ENCODE data around the gene SKI.

The SKI gene

DNA sequence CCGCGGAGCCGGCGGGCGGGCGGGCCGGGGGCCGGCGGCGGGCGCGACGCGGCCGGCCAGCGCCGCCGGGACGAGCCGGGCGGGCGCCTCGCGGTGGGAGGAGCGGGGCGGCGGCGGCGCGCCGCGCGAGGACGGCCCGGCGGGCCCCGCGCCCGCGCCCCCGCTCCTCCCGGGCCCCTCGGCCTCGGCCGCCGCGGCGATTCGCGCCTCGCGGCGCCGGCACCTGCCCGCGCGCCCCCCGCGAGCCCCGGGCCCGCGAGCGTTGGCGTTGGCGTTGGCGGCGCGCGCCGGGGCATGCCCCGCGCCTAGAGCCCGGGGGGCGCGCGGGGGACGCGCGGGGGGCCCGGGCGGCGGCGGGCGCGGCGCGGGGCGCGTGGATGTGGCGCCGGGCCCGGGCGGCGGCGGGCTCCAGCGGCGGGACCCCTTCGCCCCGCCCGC lies at the start of gene SKI:
SKI (plus strand) TSS at position 163 of the 438 bp plus-strand sequence. CDS start 448 bp downstream, outside the sequence.
- DNase-seq, result no peak

DNA sequence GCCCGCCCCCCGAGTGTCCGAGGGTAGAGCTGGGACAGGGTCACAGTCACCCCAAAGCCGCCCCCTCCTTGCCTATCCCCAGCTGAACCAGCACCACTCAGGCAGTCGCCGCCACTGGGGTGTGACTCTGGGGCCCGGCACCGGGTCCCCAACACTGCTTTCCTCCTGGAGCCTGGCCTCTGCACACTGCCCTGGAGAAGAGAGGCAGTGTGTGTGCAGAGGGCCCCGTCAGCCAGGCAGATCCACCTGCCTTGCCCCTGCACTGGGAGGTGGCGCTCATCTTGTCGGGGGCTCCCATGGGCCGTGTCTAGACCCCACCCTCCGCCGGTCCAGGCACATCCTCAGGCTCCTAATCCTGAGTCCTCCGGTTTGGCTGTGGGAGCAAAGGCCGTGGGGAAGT lies 49.2 kb upstream of the SKI start:
- DNase-seq, result no peak

DNA sequence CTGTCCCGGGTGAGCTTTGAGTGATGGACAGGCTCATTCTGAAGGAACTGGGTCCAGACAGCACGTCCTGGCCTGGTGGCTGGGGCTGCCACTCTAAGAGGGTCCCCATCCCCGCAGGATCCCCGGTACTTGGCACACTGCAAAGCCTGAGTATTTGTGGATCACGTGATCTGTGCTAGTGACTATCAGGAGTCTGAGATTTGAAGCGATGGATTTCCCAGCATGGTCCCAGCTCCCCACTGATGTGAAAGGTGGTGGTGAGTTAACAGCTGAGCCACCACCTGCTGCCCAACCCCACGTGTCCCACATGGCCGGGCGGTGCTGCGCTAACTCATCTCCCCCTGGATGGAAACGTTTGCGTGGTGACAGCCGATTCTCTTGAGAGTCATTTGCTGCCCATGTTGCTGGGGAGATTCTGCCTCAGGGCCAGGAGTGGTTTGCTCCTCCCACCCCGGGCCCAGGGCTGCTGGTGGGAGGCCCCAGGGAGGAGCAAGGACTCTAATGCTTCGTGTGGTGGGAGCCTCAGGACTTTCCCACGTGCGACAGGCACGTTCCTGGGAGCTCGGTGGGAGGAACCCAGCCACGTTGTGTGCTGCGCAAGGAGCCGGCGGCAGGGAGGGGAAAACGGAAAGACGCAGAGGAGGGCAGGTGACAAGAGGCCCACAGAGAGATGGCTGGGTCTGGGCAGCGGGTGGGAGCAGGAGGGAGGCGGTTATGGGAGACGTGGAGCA lies 48.7 kb upstream of the SKI start:
- no peak for DNase-seq

DNA sequence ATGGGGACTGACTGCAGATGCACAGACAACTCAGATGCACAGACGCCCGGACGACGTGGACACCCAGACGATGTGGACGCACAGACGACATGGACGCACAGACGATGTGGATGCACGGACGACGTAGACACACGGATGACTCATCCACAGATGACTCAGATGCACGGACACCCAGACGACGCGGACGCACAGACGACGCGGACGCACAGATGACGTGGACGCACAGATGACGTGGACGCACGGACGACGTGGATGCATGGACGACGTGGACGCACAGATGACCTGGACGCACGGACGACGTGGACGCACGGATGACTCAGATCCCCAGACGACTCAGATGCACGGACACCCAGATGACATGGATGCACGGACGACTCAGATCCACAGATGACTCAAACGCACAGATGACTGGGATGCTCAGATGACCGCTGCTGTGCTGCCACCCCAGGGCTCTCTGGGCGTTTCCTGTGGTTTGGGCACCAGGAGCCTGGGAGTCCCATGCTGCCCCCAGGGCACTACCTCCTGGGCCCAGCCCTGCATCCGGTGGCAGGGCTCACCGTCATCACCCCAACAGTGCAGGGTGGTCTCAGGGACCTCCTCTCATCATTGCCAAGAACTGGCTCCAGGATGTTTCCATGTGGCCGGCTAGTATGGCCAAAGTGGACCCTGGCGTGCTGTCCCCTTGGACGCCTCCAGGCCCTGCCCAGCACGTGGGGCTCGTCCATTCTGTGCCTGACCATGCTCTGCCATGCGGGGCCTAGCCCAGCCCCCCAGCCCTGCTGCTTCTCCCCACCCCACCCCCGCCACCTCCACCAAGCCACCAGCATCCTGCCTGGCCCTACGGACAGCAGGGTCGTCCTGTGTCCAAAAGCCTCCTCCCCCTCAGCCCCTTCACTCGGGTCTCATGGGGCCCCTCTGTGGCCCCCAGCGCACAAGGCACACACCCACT lies 47.5 kb upstream of the SKI start:
- DNase-seq, result no peak

DNA sequence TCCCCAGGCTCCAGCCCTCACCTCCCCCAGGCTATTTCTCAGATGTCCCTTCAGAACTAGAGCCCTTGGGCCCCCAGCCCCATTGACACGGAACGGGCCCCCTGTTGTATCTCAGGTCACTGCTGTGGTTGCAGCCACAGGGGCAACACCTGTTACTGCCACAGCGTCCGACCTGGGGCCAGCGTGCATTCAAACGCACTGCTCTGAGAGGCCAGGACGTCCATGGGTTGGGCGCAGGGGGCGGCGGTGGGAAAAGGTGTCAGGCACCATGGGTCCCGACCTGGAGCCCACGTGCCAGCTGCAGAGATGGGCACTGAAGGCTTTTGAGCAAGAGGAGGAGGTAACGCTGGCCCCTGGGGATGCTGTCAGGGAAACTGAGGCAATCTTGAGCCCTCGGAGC lies 46.8 kb upstream of the SKI start:
- no peak for DNase-seq

DNA sequence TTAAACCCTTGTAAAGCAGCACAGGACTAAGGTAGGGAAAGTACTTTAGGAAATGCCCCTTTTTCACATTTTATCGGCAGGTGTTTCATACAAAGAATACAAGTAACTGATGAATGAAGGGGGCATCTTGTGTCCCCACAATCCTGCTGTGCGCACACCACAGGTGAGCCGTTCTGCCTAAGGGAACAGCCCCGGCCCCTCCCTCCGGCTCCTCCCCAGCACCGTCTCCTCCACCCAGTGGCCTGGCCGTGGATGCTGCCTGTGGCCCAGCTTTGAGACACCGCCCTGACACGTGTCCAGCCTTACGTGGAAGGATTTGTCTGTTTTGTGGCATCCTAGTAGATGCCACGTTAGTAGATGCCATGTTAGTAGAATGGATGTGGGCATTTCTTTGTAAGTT lies 46.4 kb upstream of the SKI start:
- DNase-seq, result no peak

DNA sequence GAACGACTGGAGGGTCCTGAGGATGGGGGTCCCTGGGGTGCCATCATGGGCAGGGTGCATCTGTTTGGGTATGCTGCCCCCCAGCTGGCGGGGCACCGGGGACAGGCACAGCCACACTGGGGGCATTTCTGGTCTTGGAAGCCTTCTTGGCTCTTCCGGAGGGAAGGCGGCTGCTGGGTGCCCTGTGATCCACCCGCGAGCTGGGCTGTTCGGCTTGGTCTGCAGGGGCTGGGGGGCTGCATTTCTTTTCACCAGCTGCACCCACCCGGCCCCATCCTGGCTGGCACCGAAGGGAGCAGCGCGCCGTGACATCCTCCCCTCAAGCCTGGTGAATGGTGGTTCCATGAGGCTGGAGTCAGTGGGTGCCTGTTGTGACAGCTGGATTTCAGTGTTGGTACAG lies 45.7 kb upstream of the SKI start:
- DNase-seq, result no peak

DNA sequence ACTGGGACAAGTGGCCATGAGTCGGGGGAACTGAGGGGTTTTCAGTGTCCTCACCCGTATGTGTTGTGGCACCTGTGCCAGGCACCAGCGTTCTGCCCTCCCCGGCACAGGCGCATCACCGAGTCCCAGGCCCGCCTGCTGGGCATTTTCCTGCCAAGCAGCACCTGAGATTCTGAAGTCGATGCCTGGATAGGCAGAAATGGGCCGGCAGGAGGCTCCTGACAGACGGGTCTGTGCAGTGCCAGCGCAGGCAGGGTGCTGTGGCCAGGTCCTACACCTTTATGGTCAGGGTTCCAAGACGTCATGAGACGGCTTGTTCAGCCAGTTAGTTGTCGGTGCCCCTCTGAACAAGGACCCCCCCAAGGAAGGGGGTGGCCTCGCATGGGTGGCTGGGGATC lies 44.2 kb upstream of the SKI start:
- DNase-seq, result no peak

DNA sequence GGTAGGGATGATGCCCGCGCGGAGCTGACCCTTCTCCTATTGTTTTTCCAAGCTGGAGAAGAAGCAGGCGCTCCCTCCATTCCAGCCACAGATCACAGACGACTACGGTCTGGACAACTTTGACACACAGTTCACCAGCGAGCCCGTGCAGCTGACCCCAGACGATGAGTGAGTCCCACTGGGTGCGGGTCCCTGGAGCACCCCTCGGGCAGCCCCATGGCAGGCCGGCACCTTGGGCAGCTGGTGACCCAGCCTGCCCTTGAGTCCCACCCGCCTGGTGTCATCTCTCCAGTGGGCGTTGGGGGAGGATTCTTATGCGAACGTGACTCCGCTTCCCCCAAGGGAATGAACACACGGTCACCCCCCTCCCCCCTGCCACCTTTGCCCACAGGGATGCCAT lies 43.6 kb upstream of the SKI start:
- no peak for DNase-seq

DNA sequence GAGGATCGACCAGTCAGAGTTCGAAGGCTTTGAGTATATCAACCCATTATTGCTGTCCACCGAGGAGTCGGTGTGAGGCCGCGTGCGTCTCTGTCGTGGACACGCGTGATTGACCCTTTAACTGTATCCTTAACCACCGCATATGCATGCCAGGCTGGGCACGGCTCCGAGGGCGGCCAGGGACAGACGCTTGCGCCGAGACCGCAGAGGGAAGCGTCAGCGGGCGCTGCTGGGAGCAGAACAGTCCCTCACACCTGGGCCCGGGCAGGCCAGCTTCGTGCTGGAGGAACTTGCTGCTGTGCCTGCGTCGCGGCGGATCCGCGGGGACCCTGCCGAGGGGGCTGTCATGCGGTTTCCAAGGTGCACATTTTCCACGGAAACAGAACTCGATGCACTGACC lies 43.2 kb upstream of the SKI start:
- DNase-seq, result no peak

DNA sequence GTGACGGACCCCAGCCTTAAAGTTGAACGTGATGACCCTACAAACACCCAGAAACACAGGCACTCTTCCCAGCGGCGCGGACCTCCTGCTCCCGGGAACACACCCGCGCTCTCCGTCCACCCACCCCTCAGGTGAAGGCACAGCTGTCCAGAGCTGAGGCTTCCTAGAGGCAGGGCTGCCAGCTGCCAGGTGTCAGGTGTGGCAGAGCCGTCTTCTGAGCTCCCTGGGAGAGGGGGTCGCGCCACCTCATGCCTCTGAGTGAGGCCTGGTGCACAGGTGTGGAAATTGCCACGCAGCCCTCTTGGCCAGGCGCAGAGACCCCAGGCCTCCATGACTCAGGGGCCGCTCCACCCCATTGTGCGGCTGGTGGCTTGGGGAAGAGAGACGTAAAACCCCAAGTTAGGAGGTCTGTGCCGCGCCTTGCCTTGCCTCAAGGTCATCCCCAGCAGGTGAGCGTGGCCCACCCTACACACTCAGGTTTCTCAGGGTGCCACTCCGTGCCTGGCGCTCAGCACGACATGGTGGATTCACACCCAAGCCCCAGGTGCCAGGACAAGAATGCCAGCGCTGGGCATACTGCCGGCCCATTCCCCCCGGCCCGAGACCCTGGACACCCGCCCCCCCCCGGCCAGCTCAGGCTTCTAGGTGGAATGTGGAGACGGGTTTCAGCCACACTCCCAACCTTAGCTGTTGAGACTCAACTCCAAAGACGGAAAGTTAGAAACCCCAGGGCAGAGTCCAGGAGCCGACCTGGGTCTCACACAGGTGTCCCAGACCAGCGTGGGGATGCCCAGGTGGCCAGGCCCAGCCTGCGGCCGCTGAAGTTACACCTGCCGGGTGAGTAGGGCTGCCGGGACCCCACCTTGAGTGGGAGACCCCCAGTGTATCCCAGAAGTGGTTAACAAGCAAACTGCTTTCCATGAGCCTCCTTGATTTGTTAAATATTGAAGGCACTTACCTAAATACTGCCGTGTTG lies 42.0 kb upstream of the SKI start:
- DNase-seq, result no peak

DNA sequence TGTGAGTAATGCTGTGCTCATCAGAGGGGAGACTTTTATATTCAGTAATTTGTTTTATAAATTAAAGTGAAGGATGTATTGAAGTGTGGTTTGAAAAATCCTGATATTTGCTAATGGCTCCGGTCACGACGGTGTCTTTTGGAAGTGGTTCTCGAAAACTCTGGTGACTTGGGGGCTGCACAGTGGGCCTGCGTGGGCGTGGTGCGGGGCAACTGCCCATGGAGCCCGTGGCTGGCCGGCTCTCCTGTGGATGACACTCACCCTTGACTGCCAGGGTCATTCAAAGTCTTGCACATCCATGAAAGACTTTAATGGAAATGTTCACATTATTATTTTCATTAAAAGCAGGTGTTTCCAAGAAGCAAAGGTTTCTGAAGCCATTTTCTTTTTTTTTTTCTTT lies 41.2 kb upstream of the SKI start:
- DNase-seq, result no peak

DNA sequence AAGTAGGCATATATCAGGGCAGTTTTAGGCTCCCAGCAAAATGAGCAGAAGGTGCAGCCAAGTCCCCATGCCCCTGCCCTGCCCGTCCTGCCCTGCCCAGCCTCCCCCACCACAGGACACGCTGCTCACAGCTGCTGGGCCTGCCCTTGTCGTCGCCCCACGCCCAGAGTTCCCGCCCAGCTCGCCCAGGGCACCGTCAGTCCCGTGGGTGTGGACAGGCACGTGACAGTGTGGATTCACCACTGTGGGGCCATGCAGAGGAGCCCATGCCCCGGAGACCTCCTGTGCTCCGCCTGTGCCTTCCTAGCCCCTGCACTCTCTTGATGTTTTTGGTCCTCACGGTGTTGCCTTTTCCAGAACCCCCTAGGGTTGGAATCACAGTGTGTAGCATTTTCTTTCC lies 40.5 kb upstream of the SKI start:
- no peak for DNase-seq

DNA sequence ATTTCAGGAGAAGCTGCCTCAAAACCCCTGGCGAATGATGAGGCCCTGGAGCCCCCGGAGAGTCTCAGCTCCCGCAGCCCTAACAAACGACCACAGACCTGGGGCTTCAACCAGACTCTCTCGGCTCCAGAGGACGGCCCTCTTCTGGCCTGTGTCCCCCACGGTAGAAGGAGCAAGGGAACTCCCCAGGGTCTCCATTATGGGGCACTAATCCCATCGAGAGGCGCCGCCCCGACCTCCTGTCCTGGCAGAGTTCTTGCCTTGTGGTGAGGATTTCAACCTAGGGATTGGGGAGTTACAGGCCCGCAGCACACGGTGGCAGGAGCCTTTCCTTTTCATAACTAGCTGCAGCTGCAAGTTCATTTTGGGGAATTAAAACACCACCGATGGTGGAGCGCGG lies 39.8 kb upstream of the SKI start:
- no peak for DNase-seq

DNA sequence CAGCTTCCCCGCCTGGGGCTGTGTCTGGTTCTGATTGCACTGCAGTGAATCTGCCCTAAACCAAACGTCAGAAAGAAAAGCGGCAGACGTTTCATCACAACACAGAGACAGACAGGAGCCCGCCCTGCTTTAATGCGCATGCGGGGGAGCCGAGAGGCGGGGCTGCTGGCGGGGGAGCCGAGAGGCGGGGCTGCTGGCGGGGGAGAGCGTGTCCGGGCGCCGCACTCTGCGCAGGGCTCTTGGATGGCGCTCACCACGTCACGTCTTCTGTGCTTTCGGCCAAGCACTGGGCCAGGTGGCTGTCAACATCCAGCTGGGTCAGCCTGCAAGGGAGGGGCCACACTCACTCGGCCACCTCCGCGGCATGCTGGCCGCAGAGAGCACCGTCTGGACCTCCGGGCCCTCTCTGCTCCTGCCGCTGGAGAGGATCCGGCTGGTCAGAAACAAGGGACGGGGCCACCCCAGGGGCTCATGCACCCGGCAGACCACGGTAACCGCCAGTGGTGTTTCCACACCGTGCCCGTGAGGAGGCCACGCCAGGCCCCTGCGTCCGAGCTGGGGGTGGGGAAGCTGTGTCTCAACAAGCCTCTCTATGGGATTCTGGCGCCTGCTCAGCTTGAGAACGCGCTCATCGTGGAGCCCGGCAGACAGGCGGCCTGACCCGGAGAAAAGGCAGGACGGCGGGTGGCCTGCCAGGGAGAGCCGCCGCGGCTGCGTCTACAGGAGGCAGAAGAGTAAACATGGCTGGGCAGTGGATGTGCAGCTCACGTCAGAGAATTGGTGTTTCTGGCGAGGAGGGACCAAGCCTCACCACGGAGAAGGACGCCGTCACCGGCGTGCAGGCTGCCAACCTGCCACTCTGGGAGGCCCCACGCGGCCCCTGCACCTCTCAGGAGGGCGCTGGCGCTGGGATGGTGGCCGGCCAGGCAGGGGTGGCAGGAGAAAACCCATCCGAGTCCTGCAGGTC lies 38.4 kb upstream of the SKI start:
- no peak for DNase-seq

DNA sequence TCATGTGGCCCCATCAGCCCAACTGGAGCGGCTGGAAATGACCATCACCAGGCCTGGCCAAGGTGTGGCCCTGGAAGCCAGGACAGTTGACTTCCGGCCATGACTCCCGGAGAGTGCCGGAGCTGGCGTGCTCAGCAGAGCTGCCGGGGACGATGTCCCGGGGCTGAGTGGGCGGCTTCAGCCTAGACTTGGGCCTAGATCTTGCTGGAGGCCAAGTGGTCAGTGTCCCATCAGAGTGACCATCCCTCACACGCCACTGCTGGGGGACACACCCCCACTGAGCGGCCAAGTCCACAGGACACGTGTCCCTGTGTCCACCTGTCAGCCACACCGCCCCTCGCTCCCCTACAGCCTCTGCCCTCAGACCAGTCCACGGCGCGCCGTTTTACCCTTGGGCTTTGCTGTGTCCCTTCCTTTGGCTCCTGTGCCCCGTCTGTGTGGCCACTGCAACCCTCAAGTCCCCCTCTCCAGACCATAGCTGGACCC lies 37.6 kb upstream of the SKI start:
- no peak for DNase-seq

DNA sequence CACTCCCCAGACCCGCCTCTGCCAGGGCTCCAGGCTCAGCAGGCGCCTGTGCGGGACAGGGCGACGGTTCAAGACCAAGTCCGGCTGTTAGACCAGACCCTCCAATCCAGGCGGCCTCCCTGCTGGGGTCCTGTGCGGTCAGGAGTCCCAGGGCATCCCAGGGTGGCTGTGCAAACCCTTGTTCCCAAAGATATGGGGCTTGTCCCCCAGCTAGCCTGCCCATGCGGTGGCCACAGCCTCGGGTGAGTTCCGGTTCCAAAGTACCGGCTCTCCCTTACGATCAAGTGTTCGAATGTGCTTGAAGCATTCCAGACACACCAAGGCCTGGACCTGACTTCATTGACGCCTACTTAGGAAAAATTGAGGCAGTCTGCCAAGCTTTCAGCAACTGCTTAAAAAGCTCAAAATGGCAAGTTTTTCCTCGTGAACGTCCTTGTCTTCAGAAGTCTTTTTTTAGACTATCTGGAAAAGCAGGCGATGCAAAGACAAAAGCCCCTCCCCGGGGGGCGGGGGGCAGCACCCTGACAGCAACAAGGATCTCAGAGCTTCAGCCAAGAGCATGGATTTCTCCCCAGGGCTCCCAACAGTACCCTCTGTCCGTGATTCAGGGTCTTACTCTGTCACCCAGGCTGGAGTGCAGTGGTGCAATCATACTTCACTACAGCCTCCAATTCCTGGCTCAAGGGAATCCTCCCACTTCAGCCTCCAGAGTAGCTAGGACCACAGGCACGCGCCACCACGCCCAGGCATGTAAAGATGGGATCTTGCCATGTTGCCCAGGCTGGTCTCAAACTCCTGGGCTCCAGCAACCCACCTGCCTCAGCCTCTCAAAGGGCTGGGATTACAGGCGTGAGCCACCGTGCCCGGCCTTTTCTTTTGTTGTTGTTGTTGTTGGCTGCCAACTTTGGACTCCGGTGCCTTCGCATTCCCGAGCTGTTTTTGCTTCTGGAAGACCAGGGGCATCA lies 35.8 kb upstream of the SKI start:
- DNase-seq, result no peak

DNA sequence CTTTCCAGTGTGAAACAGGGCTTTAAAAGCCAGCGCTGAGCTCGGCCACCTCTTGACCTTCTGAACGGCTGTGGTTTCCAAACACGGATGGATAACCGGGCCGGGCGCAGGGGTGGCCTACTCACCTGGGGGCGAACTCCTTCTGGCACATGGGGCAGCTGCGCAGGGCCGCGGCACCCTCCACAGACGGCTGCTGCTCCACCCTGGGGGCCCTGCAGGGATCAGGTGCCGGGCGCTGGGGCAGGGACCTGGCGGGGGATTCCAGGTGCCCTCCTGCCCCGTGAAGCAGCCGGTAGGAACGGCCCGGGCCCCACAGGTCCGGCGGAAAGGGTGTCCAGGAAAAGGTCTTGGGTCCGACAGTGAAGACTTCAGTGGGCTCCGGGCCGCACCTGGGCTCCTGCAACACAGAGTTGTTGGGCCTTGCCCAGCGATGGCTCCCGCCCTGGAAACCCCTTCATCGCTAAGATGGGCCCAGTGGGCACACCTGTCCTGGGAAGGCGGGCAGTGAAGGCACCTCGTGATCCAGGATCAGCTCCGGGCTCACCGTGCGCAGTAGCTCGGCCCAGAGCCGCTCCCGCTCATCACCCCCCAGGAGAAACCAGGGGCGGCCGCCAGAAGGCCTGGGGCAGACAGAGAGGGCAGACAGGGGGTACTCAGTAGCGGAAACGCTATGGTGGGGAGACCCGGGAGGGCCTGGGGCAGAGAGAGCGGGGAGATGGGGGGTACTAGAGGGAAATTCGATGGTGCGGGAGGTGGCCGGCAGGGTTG lies 34.4 kb upstream of the SKI start:
- DNase-seq, result no peak

DNA sequence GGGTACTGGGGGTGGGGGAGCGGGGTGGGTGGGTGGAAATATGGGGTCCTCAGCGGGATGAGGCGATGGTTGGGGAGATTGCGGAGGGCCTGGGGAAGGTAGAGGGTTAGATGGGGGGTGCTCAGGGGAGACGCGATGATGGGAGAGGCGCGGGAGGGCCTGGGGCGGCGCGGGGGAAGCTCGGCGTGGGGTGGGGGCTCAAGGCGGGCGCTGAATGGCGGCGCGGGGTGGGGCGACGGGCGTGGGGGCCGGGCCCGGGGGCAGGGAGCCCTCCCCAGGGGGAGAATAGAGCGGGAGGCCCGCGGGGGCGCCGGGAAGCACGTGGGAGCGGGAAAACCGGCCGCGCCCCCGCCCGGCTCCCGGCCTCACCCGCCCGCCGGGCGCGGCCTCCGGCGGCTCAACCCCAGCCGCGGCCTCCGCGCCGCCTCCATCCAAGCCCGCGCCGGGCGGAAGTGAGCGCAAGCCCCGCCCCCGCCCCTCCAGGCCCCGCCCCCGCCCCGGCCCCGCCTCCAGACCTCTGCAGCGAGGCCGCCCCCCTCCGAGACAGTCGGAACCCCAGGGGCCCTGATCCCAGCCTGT lies 33.7 kb upstream of the SKI start, which contains the start of gene FAAP20:
FAAP20 (minus strand) TSS at position 454 of the 579 bp plus-strand sequence; CDS start at position 431, 23 bp downstream.
- DNase-seq, result no peak

Data from KG1 (cell line).